Liver (tissue), 9 donors: Measurements from ENCODE around the gene FZD7. TPM values are rescaled to one million over a fixed set of nuclear protein-coding genes. Genes with fewer than 3 reads are reported as not detected.

Experiments used
- DNase-seq: peaks from one replicate; pipeline ENCODE4 v3.0.0-alpha.2; 2017; ENCODE audit warnings: low spot score
- H3K27ac ChIP-seq, 2 donors: one replicate each; pipeline ENCODE4 v1.7.0; 2013; ENCODE audit warnings: inconsistent platforms in 2 of 2, low read length in 2 of 2, control low read depth in 1 of 2, low read depth in 1 of 2, mild to moderate bottlenecking in 1 of 2
- H3K27me3 ChIP-seq, 4 donors: one replicate each; pipeline versions ENCODE4 v1.6.1 to v1.7.0; 2013; ENCODE audit warnings: low read length in 3 of 4, inconsistent platforms in 1 of 4, mild to moderate bottlenecking in 1 of 4, moderate library complexity in 1 of 4; ENCODE audit not compliant: control insufficient read depth in 4 of 4, insufficient read depth in 4 of 4
- H3K36me3 ChIP-seq, 4 donors: one replicate each; pipeline versions ENCODE4 v1.6.1 to v1.7.0; 2013; ENCODE audit warnings: low read length in 3 of 4, mild to moderate bottlenecking in 3 of 4, low read depth in 1 of 4, moderate library complexity in 1 of 4; ENCODE audit not compliant: control insufficient read depth in 4 of 4, insufficient read depth in 3 of 4
- H3K4me1 ChIP-seq, 4 donors: one replicate each; pipeline versions ENCODE4 v1.6.1 to v1.7.0; 2013; ENCODE audit warnings: low read length in 3 of 4, mild to moderate bottlenecking in 3 of 4, moderate library complexity in 1 of 4; ENCODE audit not compliant: control insufficient read depth in 4 of 4, insufficient read depth in 4 of 4
- H3K4me3 ChIP-seq, 3 donors: one replicate each; pipeline versions ENCODE4 v1.6.1 to v1.7.0; 2013; ENCODE audit warnings: low read length in 3 of 3, control low read depth in 1 of 3, low read depth in 1 of 3, mild to moderate bottlenecking in 1 of 3
- H3K9ac ChIP-seq, 2 donors: one replicate each; pipeline ENCODE4 v1.7.0; 2013; ENCODE audit warnings: low read length in 2 of 2, mild to moderate bottlenecking in 2 of 2, moderate library complexity in 2 of 2, control low read depth in 1 of 2, low read depth in 1 of 2
- H3K9me3 ChIP-seq, 4 donors: one replicate each; pipeline versions ENCODE4 v1.6.1 to v1.7.0; 2013; ENCODE audit warnings: low read length in 3 of 4; ENCODE audit not compliant: control insufficient read depth in 4 of 4
- EGR1 ChIP-seq, 2 donors: IDR thresholded peaks; 2 replicates each; pipeline ENCODE4 v1.6.1; 2016 to 2018; ENCODE audit warnings: antibody characterized with exemption in 2 of 2, low read depth in 2 of 2
- FOXA1 ChIP-seq: IDR thresholded peaks from 2 replicates; pipeline ENCODE4 v1.6.1; 2016; ENCODE audit warnings: antibody characterized with exemption
- FOXA2 ChIP-seq: IDR thresholded peaks from 2 replicates; pipeline ENCODE4 v1.6.1; 2016; ENCODE audit warnings: antibody characterized with exemption
- GABPA ChIP-seq, 2 donors: IDR thresholded peaks in 1 of 2; conservative IDR thresholded peaks in 1 of 2; 2 replicates each; pipeline ENCODE4 v1.6.1; 2016; ENCODE audit warnings: antibody characterized with exemption in 2 of 2, mild to moderate bottlenecking in 1 of 2, moderate library complexity in 1 of 2
- HNF4A ChIP-seq, 2 donors: conservative IDR thresholded peaks; 2 replicates each; pipeline ENCODE4 v1.6.1; 2016; ENCODE audit warnings: antibody characterized with exemption in 2 of 2, mild to moderate bottlenecking in 2 of 2
- HNF4G ChIP-seq: IDR thresholded peaks from 2 replicates; pipeline ENCODE4 v1.6.1; 2016; ENCODE audit warnings: antibody characterized with exemption
- JUND ChIP-seq, 2 donors: IDR thresholded peaks; 2 replicates each; pipeline ENCODE4 v1.6.1; 2016; ENCODE audit warnings: antibody characterized with exemption in 2 of 2
- MAX ChIP-seq: IDR thresholded peaks from 2 replicates; pipeline ENCODE4 v1.6.1; 2016; ENCODE audit warnings: antibody characterized with exemption
- REST ChIP-seq: IDR thresholded peaks from 2 replicates; pipeline ENCODE4 v1.6.1; 2016; ENCODE audit warnings: antibody characterized with exemption, mild to moderate bottlenecking
- RXRA ChIP-seq, 2 donors: IDR thresholded peaks; 2 replicates each; pipeline ENCODE4 v1.6.1; 2017 to 2018; ENCODE audit warnings: antibody characterized with exemption in 2 of 2, mild to moderate bottlenecking in 1 of 2
- SP1 ChIP-seq: IDR thresholded peaks from 2 replicates; pipeline ENCODE4 v1.6.1; 2018; ENCODE audit warnings: antibody characterized with exemption, mild to moderate bottlenecking
- TAF1 ChIP-seq: conservative IDR thresholded peaks from 2 replicates; pipeline ENCODE4 v1.6.1; 2016; ENCODE audit warnings: antibody characterized with exemption, mild to moderate bottlenecking
- whole genome bisulfite sequencing: extraction: QIAGEN DNeasy Blood & Tissue Kit; methylation state at CpG from one replicate; pipeline ENCODE4 v1.1.7; 2013; 5-methylcytosine and 5-hydroxymethylcytosine counted together
- polyA plus RNA-seq, 2 donors: library from polyadenylated mRNA; stranded (reverse) in 1 of 2; unstranded in 1 of 2; fragments of 200-250 nt in 1 of 2; fragments of >200 nt in 1 of 2; fragmentation: Nextera tagmentation in 1 of 2; extraction: Ambion mirVana in 1 of 2; gene quantifications; one replicate each; pipeline versions ENCODE4 v1.2.1 to v1.2.3, GENCODE V29; 2013 to 2015
- total RNA-seq, 2 donors: library from RNA; depleted of rRNA; stranded (reverse); fragments of >200 nt; gene quantifications; one replicate each; pipeline ENCODE4 v1.2.3, GENCODE V29; 2014
- TF ChIP-seq, protein P1 (sequence below): IDR thresholded peaks from 2 replicates; pipeline ENCODE4 v1.6.1; 2016; ENCODE audit warnings: antibody characterized with exemption
- TF ChIP-seq, protein P2 (sequence below): IDR thresholded peaks from 2 replicates; pipeline ENCODE4 v1.6.1; 2016; ENCODE audit warnings: antibody characterized with exemption
- TF ChIP-seq, protein P3 (sequence below): fragments of 150-350 bp; IDR thresholded peaks from 2 replicates; pipeline ENCODE4 v1.5.1; 2017; ENCODE audit warnings: improper control_type of control experiment, low read depth, low read length; ENCODE audit not compliant: missing input control
- donor health status: healthy.
- donor health status: healthy.
- donor health status: healthy.
- donor health status: healthy.
- donor health status: healthy.

FZD7 gene
- total and polyA plus RNA-seq, 4 donors: 0.21 to 1.5 (median 0.92) TPM

DNA sequence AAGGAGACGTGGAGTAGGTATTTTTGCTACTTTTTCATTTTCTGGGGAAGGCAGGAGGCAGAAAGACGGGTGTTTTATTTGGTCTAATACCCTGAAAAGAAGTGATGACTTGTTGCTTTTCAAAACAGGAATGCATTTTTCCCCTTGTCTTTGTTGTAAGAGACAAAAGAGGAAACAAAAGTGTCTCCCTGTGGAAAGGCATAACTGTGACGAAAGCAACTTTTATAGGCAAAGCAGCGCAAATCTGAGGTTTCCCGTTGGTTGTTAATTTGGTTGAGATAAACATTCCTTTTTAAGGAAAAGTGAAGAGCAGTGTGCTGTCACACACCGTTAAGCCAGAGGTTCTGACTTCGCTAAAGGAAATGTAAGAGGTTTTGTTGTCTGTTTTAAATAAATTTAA lies 3.4 kb downstream of the FZD7 start:
- H3K4me3 ChIP-seq: no peak overlapping the region
- no peak overlapping the region for H3K27ac ChIP-seq
- DNase-seq: no peak
- no peaks in the 10 kb centered on the region for H3K36me3 ChIP-seq
- peaks cover 0 to 16% (median 3%) of the 10 kb centered on the region in 4 donors for H3K27me3 ChIP-seq
- no peak overlapping the region for H3K9ac ChIP-seq
- H3K4me1 ChIP-seq: peaks cover 2 to 24% (median 20%) of the 10 kb centered on the region in 4 donors
- 75% methylated on average over 7 of the region's 7 CpGs for WGBS
- peaks cover 0 to 7% (median 0%) of the 10 kb centered on the region in 4 donors for H3K9me3 ChIP-seq
- TF ChIP-seq REST (no peak), FOXA2 (no peak), GABPA (IDR thresholded peaks at IDR 0.05 in 1 of 2, conservative IDR thresholded peaks at IDR 0.05 in 1 of 2) (no peak), HNF4G (no peak), JUND (IDR thresholded peaks at IDR 0.05) (no peak), FOXA1 (no peak), RXRA (IDR thresholded peaks at IDR 0.05) (no peak), HNF4A (conservative IDR thresholded peaks at IDR 0.05) (no peak)
- TF ChIP-seq, protein P1, sequence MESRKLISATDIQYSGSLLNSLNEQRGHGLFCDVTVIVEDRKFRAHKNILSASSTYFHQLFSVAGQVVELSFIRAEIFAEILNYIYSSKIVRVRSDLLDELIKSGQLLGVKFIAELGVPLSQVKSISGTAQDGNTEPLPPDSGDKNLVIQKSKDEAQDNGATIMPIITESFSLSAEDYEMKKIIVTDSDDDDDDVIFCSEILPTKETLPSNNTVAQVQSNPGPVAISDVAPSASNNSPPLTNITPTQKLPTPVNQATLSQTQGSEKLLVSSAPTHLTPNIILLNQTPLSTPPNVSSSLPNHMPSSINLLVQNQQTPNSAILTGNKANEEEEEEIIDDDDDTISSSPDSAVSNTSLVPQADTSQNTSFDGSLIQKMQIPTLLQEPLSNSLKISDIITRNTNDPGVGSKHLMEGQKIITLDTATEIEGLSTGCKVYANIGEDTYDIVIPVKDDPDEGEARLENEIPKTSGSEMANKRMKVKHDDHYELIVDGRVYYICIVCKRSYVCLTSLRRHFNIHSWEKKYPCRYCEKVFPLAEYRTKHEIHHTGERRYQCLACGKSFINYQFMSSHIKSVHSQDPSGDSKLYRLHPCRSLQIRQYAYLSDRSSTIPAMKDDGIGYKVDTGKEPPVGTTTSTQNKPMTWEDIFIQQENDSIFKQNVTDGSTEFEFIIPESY: no peak
- TF ChIP-seq, protein P2, sequence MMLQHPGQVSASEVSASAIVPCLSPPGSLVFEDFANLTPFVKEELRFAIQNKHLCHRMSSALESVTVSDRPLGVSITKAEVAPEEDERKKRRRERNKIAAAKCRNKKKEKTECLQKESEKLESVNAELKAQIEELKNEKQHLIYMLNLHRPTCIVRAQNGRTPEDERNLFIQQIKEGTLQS: no peak

- no peak overlapping the region for H3K27ac ChIP-seq
- H3K4me1 ChIP-seq: peaks cover 0 to 15% (median 11%) of the 10 kb centered on the region in 4 donors
- WGBS: 56% methylated on average over 4 of the region's 4 CpGs
- H3K9me3 ChIP-seq: peaks cover 0 to 7% (median 0%) of the 10 kb centered on the region in 4 donors
- no peaks in the 10 kb centered on the region for H3K36me3 ChIP-seq
- H3K9ac ChIP-seq: no peak overlapping the region
- H3K4me3 ChIP-seq: no peak overlapping the region
- H3K27me3 ChIP-seq: peaks cover 0 to 16% (median 3%) of the 10 kb centered on the region in 4 donors
- no peak for DNase-seq
- TF ChIP-seq FOXA1 (no peak), HNF4G (no peak), MAX (no peak), JUND (IDR thresholded peaks at IDR 0.05) (no peak), REST (no peak), FOXA2 (no peak), HNF4A (conservative IDR thresholded peaks at IDR 0.05) (no peak), EGR1 (IDR thresholded peaks at IDR 0.05; ENCODE audit: low read depth in 2 of 2) (no peak), SP1 (no peak), TAF1 (no peak)
- TF ChIP-seq, protein P1: no peak
- TF ChIP-seq, protein P3, sequence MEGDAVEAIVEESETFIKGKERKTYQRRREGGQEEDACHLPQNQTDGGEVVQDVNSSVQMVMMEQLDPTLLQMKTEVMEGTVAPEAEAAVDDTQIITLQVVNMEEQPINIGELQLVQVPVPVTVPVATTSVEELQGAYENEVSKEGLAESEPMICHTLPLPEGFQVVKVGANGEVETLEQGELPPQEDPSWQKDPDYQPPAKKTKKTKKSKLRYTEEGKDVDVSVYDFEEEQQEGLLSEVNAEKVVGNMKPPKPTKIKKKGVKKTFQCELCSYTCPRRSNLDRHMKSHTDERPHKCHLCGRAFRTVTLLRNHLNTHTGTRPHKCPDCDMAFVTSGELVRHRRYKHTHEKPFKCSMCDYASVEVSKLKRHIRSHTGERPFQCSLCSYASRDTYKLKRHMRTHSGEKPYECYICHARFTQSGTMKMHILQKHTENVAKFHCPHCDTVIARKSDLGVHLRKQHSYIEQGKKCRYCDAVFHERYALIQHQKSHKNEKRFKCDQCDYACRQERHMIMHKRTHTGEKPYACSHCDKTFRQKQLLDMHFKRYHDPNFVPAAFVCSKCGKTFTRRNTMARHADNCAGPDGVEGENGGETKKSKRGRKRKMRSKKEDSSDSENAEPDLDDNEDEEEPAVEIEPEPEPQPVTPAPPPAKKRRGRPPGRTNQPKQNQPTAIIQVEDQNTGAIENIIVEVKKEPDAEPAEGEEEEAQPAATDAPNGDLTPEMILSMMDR: no peak
- TF ChIP-seq, protein P2: no peak
Observed at GRCh38 chr2:202038471-202039277, 5.0 kb downstream of the FZD7 start.
